NCI-H460 (cell line): ENCODE measurements around the gene HLA-DPA1. TPM values are rescaled to one million over a fixed set of nuclear protein-coding genes. Genes with fewer than 3 reads are reported as not detected.
A peak's percentile ranks its signal among the peaks of the same experiment; 100 is the strongest.

Experiments used
- DNase-seq: peaks from one replicate; pipeline ENCODE4 v3.0.0-alpha.2; 2016; ENCODE audit warnings: low read depth; ENCODE audit errors: extremely low read depth
- total RNA-seq: library from RNA; depleted of rRNA; stranded (reverse); fragments of >200 nt; shearing (Covaris generic); gene quantifications from 2 replicates; pipeline ENCODE4 v1.2.3, GENCODE V29; 2014

The HLA-DPA1 gene
- total RNA-seq, 1 experiment from 2014 or later: not detected

DNA sequence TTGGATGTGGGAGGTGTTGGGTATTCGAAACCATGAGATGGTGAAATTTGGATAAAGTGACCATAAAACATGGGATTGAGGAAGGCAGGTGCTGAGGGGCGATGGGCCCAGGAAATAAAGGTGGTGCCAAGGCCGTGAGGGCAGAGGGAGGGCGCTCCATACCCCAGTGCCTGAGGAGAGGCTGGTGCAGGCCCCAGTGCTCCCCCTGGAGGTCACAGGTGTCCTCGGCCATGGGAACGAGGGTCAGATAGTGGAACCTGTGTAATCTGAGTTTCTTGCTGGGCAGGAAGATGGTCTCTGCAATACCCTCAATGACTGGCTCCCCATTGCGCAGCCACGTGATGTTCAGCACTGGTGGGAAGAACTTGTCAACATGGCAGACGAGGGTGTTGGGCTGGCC is 18.5 kb upstream of the HLA-DPA1 start:
- no peak for DNase-seq

GRCh38 chr6:33088931-33089620 is 15.6 kb upstream of the HLA-DPA1 start:
- no peak for DNase-seq

DNA sequence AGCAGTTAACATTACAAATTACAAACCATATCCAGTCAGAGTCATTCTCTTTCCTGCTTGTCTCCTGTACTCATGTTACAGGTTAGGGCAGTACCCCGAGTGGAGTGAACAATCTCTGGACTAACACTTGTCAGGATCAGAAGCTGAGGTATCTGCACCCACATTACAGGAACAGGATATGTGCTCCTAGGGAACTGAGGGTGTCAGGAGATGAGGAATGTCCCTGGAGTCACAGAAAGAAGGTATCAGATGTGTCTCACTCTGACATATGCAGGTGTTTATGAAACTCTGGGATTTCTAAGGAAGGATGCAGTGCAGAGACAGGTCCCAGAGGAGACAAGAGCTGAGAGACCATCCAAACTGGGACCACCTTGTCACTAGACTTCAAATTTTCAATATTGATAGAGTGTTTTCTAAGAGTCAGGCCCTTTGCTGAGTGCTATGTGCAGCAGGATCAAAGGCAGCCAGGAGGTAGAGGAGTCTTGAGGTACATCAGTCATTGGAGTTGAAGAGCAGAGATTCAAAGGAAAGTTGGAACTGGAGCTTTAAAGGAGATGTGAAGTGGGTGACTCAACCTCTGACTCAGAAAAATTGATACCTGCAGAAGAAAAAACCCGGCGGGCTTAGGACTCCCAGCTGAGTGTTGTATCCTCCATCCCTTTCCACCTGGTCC is 14.9 kb upstream of the HLA-DPA1 start:
- DNase-seq: no peak

GRCh38 chr6:33085627-33086026 is 12.2 kb upstream of the HLA-DPA1 start:
- DNase-seq: no peak

DNA sequence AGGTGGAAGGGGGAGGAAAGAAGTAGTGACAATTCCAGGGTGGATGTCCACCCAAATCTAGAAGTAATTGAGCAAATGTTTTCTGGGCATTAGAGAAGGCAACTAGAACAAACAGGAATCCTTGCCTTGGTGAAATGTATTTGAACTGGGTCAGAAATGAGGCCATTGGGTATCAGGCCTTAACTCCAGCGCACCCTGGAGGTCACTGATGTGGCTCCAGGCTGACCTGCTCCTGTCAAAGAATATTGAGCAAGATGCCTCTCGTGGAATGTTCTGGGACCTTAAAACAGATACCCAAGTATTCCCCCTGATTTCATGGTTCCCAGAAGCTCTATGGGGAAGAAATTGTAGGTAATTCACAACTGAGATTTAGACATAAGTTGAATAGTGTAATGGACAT is 9.3 kb upstream of the HLA-DPA1 start:
- DNase-seq: peak; percentile 30

DNA sequence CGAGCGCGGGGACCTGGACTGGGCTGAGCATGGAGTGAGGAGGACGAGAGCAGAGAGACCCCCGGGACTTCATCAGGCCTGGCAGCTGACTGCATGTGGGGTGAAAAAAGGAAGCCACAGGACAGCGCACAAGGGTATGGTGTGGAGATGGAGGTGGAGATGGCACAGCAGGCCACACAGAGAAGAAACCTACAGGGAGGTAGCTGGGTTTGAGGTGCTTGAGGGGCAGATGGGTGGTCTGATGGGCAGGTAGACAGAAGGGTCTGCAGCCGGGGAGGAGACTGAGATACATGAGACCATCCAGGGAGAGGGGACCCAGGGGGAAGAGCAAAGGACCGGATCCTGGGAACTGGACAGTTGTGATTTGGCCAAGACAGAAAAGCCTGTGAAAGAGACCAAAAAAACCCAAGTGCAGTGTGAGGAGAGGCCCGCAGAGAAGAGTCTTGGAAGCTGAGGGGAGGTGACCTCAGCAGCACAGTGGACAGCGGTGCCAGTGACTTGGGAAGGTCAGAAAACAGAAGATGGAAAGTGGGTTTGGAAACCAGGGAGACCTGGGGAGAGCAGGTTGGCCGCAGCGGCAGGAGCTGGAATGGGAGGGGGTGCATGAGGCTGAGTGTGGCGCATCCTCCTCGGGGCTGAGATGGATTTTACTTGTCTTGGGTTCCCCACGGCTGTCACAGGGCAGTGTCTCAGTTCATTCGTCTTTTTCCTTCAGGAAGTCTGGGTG is 7.8 kb upstream of the HLA-DPA1 start:
- no peak for DNase-seq

GRCh38 chr6:33080127-33081089 is 7.0 kb upstream of the HLA-DPA1 start:
- no peak for DNase-seq

DNA sequence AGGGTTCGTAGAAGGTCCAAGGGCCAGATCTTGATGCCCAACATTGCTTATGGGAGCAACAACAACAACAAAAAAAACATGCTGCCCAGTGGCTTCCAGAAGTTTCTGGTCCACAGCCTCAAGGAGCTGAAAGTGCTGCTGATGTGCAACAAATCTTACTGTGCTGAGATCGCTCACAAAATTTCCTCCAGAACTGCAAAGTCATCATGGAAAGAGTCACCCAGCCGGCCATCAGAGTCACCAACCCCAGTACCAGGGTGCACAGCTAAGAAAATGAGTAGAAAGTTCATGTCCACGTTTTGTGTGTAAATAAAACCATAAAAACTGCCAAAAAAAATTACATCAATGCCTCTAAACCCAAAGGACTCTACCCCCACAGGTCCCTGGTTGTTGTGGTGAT is 6.1 kb upstream of the HLA-DPA1 start:
- DNase-seq: no peak

DNA sequence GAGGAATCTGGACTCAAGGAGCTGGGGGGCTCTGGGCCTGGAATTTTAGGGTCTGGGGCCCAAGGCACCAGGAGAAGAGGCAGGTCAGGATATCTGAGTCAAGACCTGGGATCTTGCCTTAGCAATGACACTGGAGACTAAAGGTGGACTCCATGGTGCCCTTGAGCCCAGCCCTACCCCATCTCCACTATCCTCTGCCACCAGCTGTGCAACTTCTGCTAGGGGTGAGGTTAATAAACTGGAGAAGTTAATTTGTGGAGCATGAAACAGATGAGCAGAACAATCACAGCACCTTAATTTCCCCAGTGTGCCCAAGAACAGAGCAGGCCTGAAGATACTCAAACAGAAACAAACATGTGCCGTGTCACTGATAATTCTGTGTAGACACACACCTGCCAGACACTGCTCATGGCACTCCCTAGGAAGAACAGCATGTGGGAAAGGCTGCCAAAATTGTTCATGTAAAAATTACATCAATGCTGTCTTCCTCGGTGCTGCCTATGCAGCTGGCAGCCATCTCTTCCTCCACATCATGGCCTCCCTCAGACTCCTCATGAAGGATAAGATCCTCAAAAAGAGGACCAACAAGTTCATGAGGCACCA is 5.6 kb upstream of the HLA-DPA1 start:
- DNase-seq: no peak

DNA sequence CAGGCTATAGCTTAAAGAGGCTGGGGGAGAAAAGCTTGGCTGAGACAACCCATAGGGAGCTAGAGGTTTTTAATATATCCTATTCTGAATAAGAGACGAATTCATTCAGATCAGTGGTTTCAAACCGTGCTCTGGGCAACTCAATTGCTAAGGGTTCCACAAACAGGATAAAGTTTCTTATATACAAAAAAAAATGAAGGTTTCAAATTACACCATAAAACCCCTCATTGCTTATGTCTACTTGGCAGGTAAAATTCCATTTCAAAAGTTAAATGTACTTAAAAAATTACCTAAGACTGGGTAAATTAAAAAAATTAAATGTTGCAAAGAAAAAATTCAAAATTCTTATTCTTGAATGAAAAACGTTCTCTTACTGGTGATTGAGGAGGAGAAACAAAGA is 5.0 kb upstream of the HLA-DPA1 start:
- DNase-seq: no peak

DNA sequence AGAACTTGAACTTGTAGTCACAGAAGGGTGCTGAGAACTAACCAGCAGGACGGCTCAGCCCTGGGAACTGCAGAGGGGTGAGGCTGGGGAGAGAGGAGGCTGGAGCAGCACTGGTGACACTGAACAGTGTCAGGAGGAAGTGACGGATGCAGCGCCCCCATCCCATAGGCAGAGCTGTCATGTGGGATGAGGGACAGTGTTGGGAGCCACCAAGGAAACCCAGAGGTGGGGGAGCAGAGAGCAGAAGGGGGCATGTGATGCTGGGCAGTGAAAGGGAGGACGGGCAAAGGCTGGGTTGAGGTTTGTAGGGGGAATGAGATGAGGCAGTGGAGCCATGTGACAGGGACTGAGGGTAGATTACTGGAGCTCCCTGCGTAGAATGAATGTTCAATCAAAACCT is 4.5 kb upstream of the HLA-DPA1 start:
- no peak for DNase-seq

DNA sequence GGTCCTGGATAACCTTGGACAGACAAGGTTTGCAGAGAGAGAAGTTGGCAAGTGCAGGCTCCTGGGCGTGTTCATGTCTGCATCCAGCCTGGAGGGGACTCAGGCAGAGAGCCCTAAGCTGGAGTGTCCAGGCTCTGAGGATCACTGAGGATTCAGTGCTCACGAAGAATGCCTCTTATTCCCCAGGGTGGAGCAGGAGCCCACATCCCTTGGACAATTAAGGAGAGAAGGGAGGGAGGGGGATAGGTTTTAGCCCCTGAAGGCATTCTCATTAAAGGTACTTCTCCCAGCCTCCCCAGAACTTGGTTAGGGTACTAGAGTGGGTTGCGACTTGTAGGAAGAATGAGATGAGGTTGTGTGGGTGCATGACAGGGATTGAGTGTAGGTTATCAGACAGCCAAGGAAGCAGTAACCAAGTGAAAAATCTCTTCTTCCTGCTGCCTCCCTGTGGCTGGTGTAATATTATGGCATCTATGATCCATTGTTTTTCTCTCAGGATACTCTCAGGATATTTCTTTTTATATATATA is 3.0 kb upstream of the HLA-DPA1 start:
- DNase-seq: no peak

GRCh38 chr6:33075568-33076405 is 2.3 kb upstream of the HLA-DPA1 start, which contains the start of gene HLA-DPB1:
TSS of gene HLA-DPB1 (plus strand) at chr6:33075990. CDS start at chr6:33076042, 52 bp downstream.
- DNase-seq: peak; percentile 43

GRCh38 chr6:33075208-33075567 is 1.7 kb upstream of the HLA-DPA1 start:
- DNase-seq: no peak

- DNase-seq: no peak
These were observed 845 bp downstream of the HLA-DPA1 start for GRCh38 chr6:33072508-33073100.

GRCh38 chr6:33071569-33071968 is 1.9 kb downstream of the HLA-DPA1 start:
- no peak for DNase-seq

GRCh38 chr6:33070909-33071308 is 2.5 kb downstream of the HLA-DPA1 start:
- DNase-seq: no peak

- no peak for DNase-seq
These were observed 4.3 kb downstream of the HLA-DPA1 start for GRCh38 chr6:33069021-33069738.
